HCT116 (cell line): Measurements from ENCODE around the gene DEFB127.
"Not testable (repeated sequence)": the region's sequence is repeated elsewhere in the genome, so short reads cannot be mapped to it uniquely, and the experiment has no call there.

Experiments
- CTCF ChIP-seq, 3 experiments: fragments of 200-600 bp in 1 of 3; sonication (generic) in 1 of 3; IDR thresholded peaks in 2 of 3; conservative IDR thresholded peaks in 1 of 3; 2 replicates each; pipeline ENCODE4 v1.5.1; 2012 to 2017; ENCODE audit warnings: low read depth in 2 of 3, low read length in 2 of 3, antibody characterized with exemption in 1 of 3, borderline replicate concordance in 1 of 3, control low read depth in 1 of 3, mild to moderate bottlenecking in 1 of 3, mixed read lengths in 1 of 3, mixed run types in 1 of 3, moderate library complexity in 1 of 3; ENCODE audit not compliant: insufficient read depth in 1 of 3
- POLR2AphosphoS5 ChIP-seq: IDR thresholded peaks from 2 replicates; pipeline ENCODE4 v1.6.1; 2011; ENCODE audit warnings: mild to moderate bottlenecking, low read depth, low read length, moderate library complexity
- SP1 ChIP-seq: IDR thresholded peaks from 2 replicates; pipeline ENCODE4 v1.6.1; 2012; ENCODE audit warnings: low read depth
- TCF7L2 ChIP-seq: IDR thresholded peaks from 2 replicates; pipeline ENCODE4 v1.7.0; 2011; ENCODE audit warnings: borderline replicate concordance, inconsistent platforms; ENCODE audit not compliant: insufficient read depth, insufficient read length; ENCODE audit errors: extremely low read depth
- ZFX ChIP-seq: fragments of 450-650 bp; IDR thresholded peaks from 2 replicates; pipeline ENCODE4 v1.6.1; 2017
- TF ChIP-seq, protein P1 (sequence below): IDR thresholded peaks from 2 replicates; pipeline ENCODE4 v1.6.1; 2012

GRCh38 chr20:203630-204029 lies 46.4 kb downstream of the DEFB127 start:
- not testable (repeated sequence) for TF ChIP-seq ZFX; CTCF (IDR thresholded peaks at IDR 0.05 in 2 of 3, conservative IDR thresholded peaks at IDR 0.05 in 1 of 3; ENCODE audit: borderline replicate concordance in 1 of 3, insufficient read depth in 1 of 3, low read depth in 2 of 3, low read length in 2 of 3); POLR2AphosphoS5; SP1; TCF7L2
- TF ChIP-seq, protein P1, sequence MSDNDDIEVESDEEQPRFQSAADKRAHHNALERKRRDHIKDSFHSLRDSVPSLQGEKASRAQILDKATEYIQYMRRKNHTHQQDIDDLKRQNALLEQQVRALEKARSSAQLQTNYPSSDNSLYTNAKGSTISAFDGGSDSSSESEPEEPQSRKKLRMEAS: not testable (repeated sequence)
